Endodermal cell (in vitro differentiated cells): ENCODE results near the gene MAP3K20. TPM values are rescaled to one million over a fixed set of nuclear protein-coding genes. Genes with fewer than 3 reads are reported as not detected.

ENCODE experiments used
- DNase-seq: peaks from one replicate; pipeline ENCODE4 v3.0.0-alpha.2; 2017
- H3K27ac ChIP-seq: 2 replicates; pipeline ENCODE4 v1.5.1; 2013; ENCODE audit warnings: mild to moderate bottlenecking, low read depth, low read length, moderate library complexity
- H3K27me3 ChIP-seq: 2 replicates; pipeline ENCODE4 v1.6.1; 2013; ENCODE audit warnings: mild to moderate bottlenecking, low read length, moderate library complexity; ENCODE audit not compliant: insufficient read depth, control insufficient read depth, poor library complexity, severe bottlenecking
- H3K36me3 ChIP-seq: 2 replicates; pipeline ENCODE4 v1.7.0; 2013; ENCODE audit warnings: mild to moderate bottlenecking, low read length, moderate library complexity; ENCODE audit not compliant: control insufficient read depth, insufficient read depth
- H3K4me1 ChIP-seq: one replicate; pipeline ENCODE4 v1.7.0; 2013; ENCODE audit warnings: low read length; ENCODE audit not compliant: control insufficient read depth, insufficient read depth
- H3K4me3 ChIP-seq: 2 replicates; pipeline ENCODE4 v1.5.1; 2013; ENCODE audit warnings: mild to moderate bottlenecking, low read length, moderate library complexity
- H3K9ac ChIP-seq: 2 replicates; pipeline ENCODE4 v1.6.1; 2013; ENCODE audit warnings: mild to moderate bottlenecking, low read length, moderate library complexity; ENCODE audit not compliant: poor library complexity, severe bottlenecking; ENCODE audit errors: extremely low read depth
- H3K9me3 ChIP-seq: 2 replicates; pipeline ENCODE4 v1.6.1; 2013; ENCODE audit warnings: mild to moderate bottlenecking, low read length, moderate library complexity; ENCODE audit not compliant: control insufficient read depth
- H3K27ac Mint-ChIP-seq: 2 replicates; pipeline ENCODE4 v1.8.0; 2020; ENCODE audit warnings: mixed read lengths
- H3K27me3 Mint-ChIP-seq: 2 replicates; pipeline ENCODE4 v1.8.0; 2021; ENCODE audit warnings: mild to moderate bottlenecking, mixed read lengths; ENCODE audit not compliant: insufficient read depth
- H3K36me3 Mint-ChIP-seq: 2 replicates; pipeline ENCODE4 v1.8.0; 2020; ENCODE audit warnings: low read depth, mixed read lengths
- H3K4me1 Mint-ChIP-seq: 2 replicates; pipeline ENCODE4 v1.8.0; 2020; ENCODE audit warnings: mixed read lengths
- H3K4me3 Mint-ChIP-seq: 2 replicates; pipeline ENCODE4 v1.8.0; 2020; ENCODE audit warnings: mild to moderate bottlenecking, moderate library complexity, mixed read lengths
- H3K9me3 Mint-ChIP-seq: 2 replicates; pipeline ENCODE4 v1.8.0; 2020; ENCODE audit warnings: mild to moderate bottlenecking, mixed read lengths
- WGBS, 2 experiments: methylation state at CpG; one replicate each; pipeline versions ENCODE4 v1.1.5 to v1.1.7; 2013; ENCODE audit warnings: missing lambda C conversion rate in 2 of 2, mixed read lengths in 1 of 2; ENCODE audit not compliant: insufficient coverage in 1 of 2, insufficient read length in 1 of 2; 5-methylcytosine and 5-hydroxymethylcytosine counted together
- total RNA-seq, 2 donors: library from RNA; stranded (reverse); fragmentation: NEBNext Ultra II Directional in 1 of 2; extraction: Animal tissue kit (Norgen Biotek cat#: 25700) in 1 of 2; gene quantifications; 2 replicates in 1 of 2; 3 replicates in 1 of 2; pipeline ENCODE4 v1.2.1, GENCODE V29; 2021
- TF ChIP-seq, protein P1 (sequence below): fragments of 200-600 bp; sonication (generic); conservative IDR thresholded peaks from 2 replicates; pipeline ENCODE4 v1.5.0; 2021; ENCODE audit warnings: antibody characterized with exemption, mild to moderate bottlenecking

Gene MAP3K20
- total RNA-seq, 2 donors from 2014 or later = 29.4 to 29.9 TPM

DNA sequence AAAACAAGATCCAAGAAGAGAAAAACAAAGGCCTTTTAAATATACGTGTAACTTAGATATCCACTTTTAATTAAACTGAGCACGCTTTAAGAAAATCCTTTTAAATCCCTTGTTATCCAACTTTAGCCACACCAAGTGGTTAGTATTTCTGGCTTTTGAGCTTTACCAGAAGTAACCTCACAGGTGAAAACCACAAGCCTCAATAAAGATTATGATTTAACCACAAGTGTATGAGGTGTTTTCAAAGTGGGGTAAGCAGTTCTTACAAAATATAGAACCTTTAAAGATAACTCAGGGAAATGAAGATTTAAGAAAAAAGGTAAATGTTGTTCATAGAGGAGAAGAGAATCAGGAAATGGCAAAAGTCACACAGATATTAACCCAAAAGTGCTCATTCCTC, 220.6 kb downstream of the MAP3K20 start:
- H3K9me3 ChIP-seq = peaks cover 95% of the 10 kb centered on the region
- TF ChIP-seq, protein P1, sequence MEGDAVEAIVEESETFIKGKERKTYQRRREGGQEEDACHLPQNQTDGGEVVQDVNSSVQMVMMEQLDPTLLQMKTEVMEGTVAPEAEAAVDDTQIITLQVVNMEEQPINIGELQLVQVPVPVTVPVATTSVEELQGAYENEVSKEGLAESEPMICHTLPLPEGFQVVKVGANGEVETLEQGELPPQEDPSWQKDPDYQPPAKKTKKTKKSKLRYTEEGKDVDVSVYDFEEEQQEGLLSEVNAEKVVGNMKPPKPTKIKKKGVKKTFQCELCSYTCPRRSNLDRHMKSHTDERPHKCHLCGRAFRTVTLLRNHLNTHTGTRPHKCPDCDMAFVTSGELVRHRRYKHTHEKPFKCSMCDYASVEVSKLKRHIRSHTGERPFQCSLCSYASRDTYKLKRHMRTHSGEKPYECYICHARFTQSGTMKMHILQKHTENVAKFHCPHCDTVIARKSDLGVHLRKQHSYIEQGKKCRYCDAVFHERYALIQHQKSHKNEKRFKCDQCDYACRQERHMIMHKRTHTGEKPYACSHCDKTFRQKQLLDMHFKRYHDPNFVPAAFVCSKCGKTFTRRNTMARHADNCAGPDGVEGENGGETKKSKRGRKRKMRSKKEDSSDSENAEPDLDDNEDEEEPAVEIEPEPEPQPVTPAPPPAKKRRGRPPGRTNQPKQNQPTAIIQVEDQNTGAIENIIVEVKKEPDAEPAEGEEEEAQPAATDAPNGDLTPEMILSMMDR = no peak
- no peak for DNase-seq
- Mint-ChIP-seq H3K27me3 (no peaks in the 10 kb centered on the region), H3K36me3 (peaks cover 18% of the 10 kb centered on the region), H3K9me3 (peaks cover 77% of the 10 kb centered on the region), H3K27ac (no peak overlapping the region), H3K4me1 (no peaks in the 10 kb centered on the region), H3K4me3 (no peak overlapping the region)
- no peak overlapping the region for H3K27ac ChIP-seq
- no peaks in the 10 kb centered on the region for H3K27me3 ChIP-seq
- no peak overlapping the region for H3K9ac ChIP-seq
- H3K4me1 ChIP-seq = no peaks in the 10 kb centered on the region
- peak overlapping the region; percentile 0 for H3K4me3 ChIP-seq
- WGBS, 2 experiments = 98 to 100% methylated on average over 1 to 2 of the region's 2 CpGs
- no peaks in the 10 kb centered on the region for H3K36me3 ChIP-seq

DNA sequence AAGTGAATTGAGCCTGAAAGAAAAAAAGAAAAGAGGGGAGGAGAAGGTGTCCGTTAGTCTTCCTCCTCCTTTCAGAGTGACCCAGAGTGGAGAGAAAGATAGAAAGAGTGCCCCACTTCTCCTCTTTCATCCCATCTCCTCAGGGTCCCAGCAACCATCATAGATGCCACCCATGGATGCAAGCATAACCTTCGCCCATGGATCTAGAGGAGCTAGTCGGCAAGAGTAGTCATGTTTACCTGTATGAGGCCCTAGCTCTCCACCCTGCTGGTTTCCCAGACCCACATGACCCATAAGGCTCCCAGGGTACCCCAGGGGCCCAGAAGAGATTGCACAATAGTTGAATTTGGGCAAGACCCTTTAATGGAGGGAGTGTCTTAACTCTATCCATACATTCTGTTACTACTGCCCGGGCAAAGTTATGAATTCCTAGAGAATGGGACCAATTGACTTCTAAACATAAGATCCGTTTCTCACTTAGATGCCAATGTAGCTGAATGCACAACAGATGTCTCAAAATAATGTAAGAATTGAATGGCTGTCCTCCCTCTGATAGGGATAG, 223.0 kb downstream of the MAP3K20 start:
- Mint-ChIP-seq H3K36me3 (peaks cover 22% of the 10 kb centered on the region), H3K27me3 (no peaks in the 10 kb centered on the region), H3K9me3 (peaks cover 85% of the 10 kb centered on the region), H3K4me1 (no peaks in the 10 kb centered on the region), H3K4me3 (no peak overlapping the region), H3K27ac (no peak overlapping the region)
- Histone ChIP-seq H3K4me1 (no peaks in the 10 kb centered on the region), H3K9me3 (peaks cover 84% of the 10 kb centered on the region), H3K9ac (no peak overlapping the region), H3K36me3 (no peaks in the 10 kb centered on the region), H3K27ac (no peak overlapping the region), H3K4me3 (peak overlapping the region; percentile 4), H3K27me3 (no peaks in the 10 kb centered on the region)
- 88 to 97% methylated on average over 3 to 5 of the region's 5 CpGs for WGBS, 2 experiments
- DNase-seq = no peak
- TF ChIP-seq, protein P1 = no peak

GRCh38 chr2:173299764-173300163, 224.1 kb downstream of the MAP3K20 start:
- Mint-ChIP-seq H3K36me3 (peaks cover 22% of the 10 kb centered on the region), H3K27ac (no peak overlapping the region), H3K4me1 (peaks cover 9% of the 10 kb centered on the region), H3K9me3 (peaks cover 95% of the 10 kb centered on the region), H3K27me3 (no peaks in the 10 kb centered on the region), H3K4me3 (no peak overlapping the region)
- TF ChIP-seq, protein P1 = peak; percentile 45
- peak; percentile 65 for DNase-seq
- Histone ChIP-seq H3K27me3 (no peaks in the 10 kb centered on the region), H3K9ac (no peak overlapping the region), H3K9me3 (peaks cover 82% of the 10 kb centered on the region), H3K36me3 (no peaks in the 10 kb centered on the region), H3K4me1 (no peaks in the 10 kb centered on the region), H3K27ac (no peak overlapping the region), H3K4me3 (peak overlapping the region; percentile 47)
- WGBS, 2 experiments = 94 to 100% methylated on average over 5 of the region's 5 CpGs
